SK-N-SH (cell line): ENCODE measurements around the gene FGFRL1. TPM values are rescaled to one million over a fixed set of nuclear protein-coding genes. Genes with fewer than 3 reads are reported as not detected.

ENCODE experiments used
- CTCF ChIA-PET: fragments of 300-600, 350-600 bp; formaldehyde crosslinking; extraction: SDS; loops from one replicate; lab custom pipeline; 2021; lab: Yijun Ruan, JAX
- POLR2A ChIA-PET: fragments of 350-600 bp; sonication (Branson Sonifier 250); formaldehyde crosslinking; extraction: SDS; loops from one replicate; lab custom pipeline; 2020; ENCODE audit warnings: antibody characterized with exemption, inconsistent platforms; lab: Yijun Ruan, JAX
- DNase-seq: peaks from one replicate; pipeline ENCODE4 v3.0.0; 2012
- H2AFZ ChIP-seq: fragments of 200-600 bp; sonication (generic); 2 replicates; pipeline ENCODE4 v1.8.1; 2016; ENCODE audit warnings: antibody characterized with exemption, mild to moderate bottlenecking, low read depth
- H3F3A ChIP-seq: fragments of 200-600 bp; sonication (generic); replicated peaks from 2 replicates; pipeline ENCODE3; 2016; ENCODE audit warnings: antibody characterized with exemption, mild to moderate bottlenecking; ENCODE audit not compliant: insufficient read depth
- H3K27ac ChIP-seq, 2 experiments: fragments of 200-500 bp in 1 of 2; fragments of 200-600 bp in 1 of 2; sonication (Bioruptor generic) in 1 of 2; sonication (generic), shearing (Covaris generic) in 1 of 2; 2 replicates each; pipeline versions ENCODE4 v1.5.1 to v1.6.1; 2014 to 2016; ENCODE audit warnings: low read depth in 2 of 2, inconsistent platforms in 1 of 2, low read length in 1 of 2, mild to moderate bottlenecking in 1 of 2, mixed read lengths in 1 of 2
- H3K27me3 ChIP-seq: fragments of 200-600 bp; sonication (generic), shearing (Covaris generic); 2 replicates; pipeline ENCODE4 v1.6.1; 2016; ENCODE audit warnings: mixed run types; ENCODE audit not compliant: insufficient read depth
- H3K36me3 ChIP-seq, 2 experiments: fragments of 200-500 bp in 1 of 2; fragments of 200-600 bp in 1 of 2; sonication (Bioruptor generic) in 1 of 2; sonication (generic) in 1 of 2; replicated peaks in 1 of 2; 2 replicates each; pipeline versions ENCODE3 to v1.5.1; 2014 to 2016; ENCODE audit warnings: low read length in 1 of 2, mild to moderate bottlenecking in 1 of 2; ENCODE audit not compliant: insufficient read depth in 2 of 2, control insufficient read depth in 1 of 2
- H3K4me1 ChIP-seq, 2 experiments: fragments of 200-500 bp in 1 of 2; fragments of 200-600 bp in 1 of 2; sonication (Bioruptor generic) in 1 of 2; sonication (generic), shearing (Covaris generic) in 1 of 2; 2 replicates each; pipeline versions ENCODE4 v1.5.1 to v1.6.1; 2014 to 2016; ENCODE audit warnings: low read depth in 1 of 2, low read length in 1 of 2, mixed run types in 1 of 2; ENCODE audit not compliant: insufficient read depth in 2 of 2, control insufficient read depth in 1 of 2
- H3K4me2 ChIP-seq: fragments of 200-600 bp; sonication (generic), shearing (Covaris generic); 2 replicates; pipeline ENCODE4 v1.6.1; 2017; ENCODE audit warnings: mixed run types
- H3K4me3 ChIP-seq, 2 experiments: fragments of 200-500 bp in 1 of 2; fragments of 200-600 bp in 1 of 2; sonication (Bioruptor generic) in 1 of 2; sonication (generic), shearing (Covaris generic) in 1 of 2; 2 replicates each; pipeline versions ENCODE4 v1.5.1 to v1.8.1; 2014 to 2016; ENCODE audit warnings: low read depth in 2 of 2, inconsistent platforms in 1 of 2, low read length in 1 of 2, mild to moderate bottlenecking in 1 of 2, mixed read lengths in 1 of 2, moderate library complexity in 1 of 2
- H3K79me2 ChIP-seq: fragments of 200-600 bp; sonication (generic); 2 replicates; pipeline ENCODE4 v1.8.1; 2017; ENCODE audit warnings: mild to moderate bottlenecking; ENCODE audit not compliant: insufficient read depth
- H3K9ac ChIP-seq: fragments of 200-600 bp; sonication (generic); 2 replicates; pipeline ENCODE4 v1.6.1; 2017; ENCODE audit warnings: mixed run types
- H3K9me2 ChIP-seq: fragments of 200-600 bp; sonication (generic); 2 replicates; pipeline ENCODE4 v1.6.1; 2017; ENCODE audit warnings: mixed run types
- H3K9me3 ChIP-seq: fragments of 200-600 bp; sonication (generic); 2 replicates; pipeline ENCODE4 v1.6.1; 2017; ENCODE audit warnings: mixed run types, mild to moderate bottlenecking, moderate library complexity
- H4K20me1 ChIP-seq: fragments of 200-600 bp; sonication (generic); 2 replicates; pipeline ENCODE4 v1.6.1; 2017; ENCODE audit warnings: mild to moderate bottlenecking, mixed run types; ENCODE audit not compliant: insufficient read depth
- ELF1 ChIP-seq: IDR thresholded peaks from 2 replicates; pipeline ENCODE4 v1.4.0; 2012
- EP300 ChIP-seq, 2 experiments: IDR thresholded peaks; 2 replicates each; pipeline versions ENCODE4 v1.4.0 to v1.6.1; 2012; ENCODE audit warnings: borderline replicate concordance in 1 of 2, low read depth in 1 of 2, low read length in 1 of 2
- FOSL2 ChIP-seq: IDR thresholded peaks from 2 replicates; pipeline ENCODE4 v1.4.0; 2012; ENCODE audit warnings: low read depth, mild to moderate bottlenecking, moderate library complexity, borderline replicate concordance
- GATA2 ChIP-seq: sonication (generic); formaldehyde crosslinking; IDR thresholded peaks from 2 replicates; pipeline ENCODE4 v1.5.0; 2020; ENCODE audit warnings: mild to moderate bottlenecking, missing genetic modification reagents
- IRF3 ChIP-seq: fragments of 150-350 bp; IDR thresholded peaks from 2 replicates; pipeline ENCODE4 v1.6.1; 2016; ENCODE audit warnings: mild to moderate bottlenecking, low read depth, low read length
- JUND ChIP-seq: IDR thresholded peaks from 2 replicates; pipeline ENCODE4 v1.4.0; 2012
- MAX ChIP-seq: IDR thresholded peaks from 2 replicates; pipeline ENCODE4 v1.4.0; 2012; ENCODE audit warnings: low read depth
- NRF1 ChIP-seq: IDR thresholded peaks from 2 replicates; pipeline ENCODE4 v1.6.1; 2012; ENCODE audit warnings: low read depth, mild to moderate bottlenecking, low read length
- PBX3 ChIP-seq: IDR thresholded peaks from 2 replicates; pipeline ENCODE4; 2012
- POLR2AphosphoS5 ChIP-seq: IDR thresholded peaks from 2 replicates; pipeline ENCODE4 v1.6.1; 2012; ENCODE audit warnings: low read depth, low read length
- RAD21 ChIP-seq: IDR thresholded peaks from 2 replicates; pipeline ENCODE4 v1.6.1; 2012; ENCODE audit warnings: mild to moderate bottlenecking, low read length
- WGBS: methylation state at CpG from one replicate; pipeline ENCODE4 v1.1.6; 2017; ENCODE audit warnings: low lambda C conversion rate; 5-methylcytosine and 5-hydroxymethylcytosine counted together
- polyA plus RNA-seq, 3 experiments: library from polyadenylated mRNA; depleted of rRNA; stranded (reverse); fragments of >200 nt; gene quantifications; 2 replicates each; pipeline ENCODE4 v1.2.3, GENCODE V29; 2012

Gene FGFRL1
- polyA plus RNA-seq, 1 of the 3 experiments (the other 2 are of a cell fraction), result 22.5 TPM

GRCh38 chr4:986879-987623, 24.4 kb upstream of the FGFRL1 start, which contains the start of gene IDUA (continued):
- TF ChIP-seq ELF1 (no peak), IRF3 (no peak), EP300 (IDR thresholded peaks at IDR 0.05; ENCODE audit: borderline replicate concordance in 1 of 2, low read depth in 1 of 2, low read length in 1 of 2) (no peak), GATA2 (CRISPR knock-in tag) (no peak), PBX3 (no peak), RAD21 (peak; percentile 66), MAX (peak; percentile 87), JUND (no peak), NRF1 (0 out of 2 replicates have a peak, but pooled peaks have one; percentile 1), FOSL2 (no peak)

GRCh38 chr4:987624-988513, 23.6 kb upstream of the FGFRL1 start:
- WGBS, result 0% methylated on average over 1 of the region's 37 CpGs
- Histone ChIP-seq H4K20me1 (no peaks in the 10 kb centered on the region), H3K79me2 (peaks cover 7% of the 10 kb centered on the region; the same call in 1 of the 2 replicates), H3F3A (no peaks in the 10 kb centered on the region), H3K4me3 (peak overlapping the region; percentile 76 to 85), H2AFZ (peak overlapping the region; percentile 88; the same call in 1 of the 2 replicates), H3K27ac (peak overlapping the region in 1 of 2 experiments; percentile 55; a peak in 3 of 4 replicates), H3K4me2 (peak overlapping the region; percentile 95), H3K27me3 (no peaks in the 10 kb centered on the region), H3K9ac (peak overlapping the region; percentile 77; the same call in 1 of the 2 replicates), H3K9me2 (no peaks in the 10 kb centered on the region), H3K9me3 (no peaks in the 10 kb centered on the region), H3K36me3 (peaks cover 0 to 19% of the 10 kb centered on the region in 2 experiments), H3K4me1 (peaks cover 10 to 17% of the 10 kb centered on the region in 2 experiments; a peak in 1 of 4 replicates)
- no peak for TF ChIP-seq POLR2AphosphoS5
- TF ChIP-seq FOSL2, result peak; percentile 56; the same call in 1 of the 2 replicates
- peak; percentile 53 for DNase-seq
- CTCF ChIA-PET, result interaction anchor here (0.6 to 2.6 kb wide), 20 partner anchors 11 to 304 kb away, joined by 3 to 27 read pairs (median 6); partner anchors contain the start of genes GAK and TMEM175
- POLR2A ChIA-PET, result interaction anchor here (1.0 to 1.4 kb wide), 4 partner anchors 11 to 61 kb away, joined by 3 to 5 read pairs (median 4); partner anchors contain the start of genes GAK and TMEM175
